Measurements from ENCODE around the gene RNMT.

Gene RNMT

GRCh38 chr18:13809043-13809430 is 82.6 kb downstream of the RNMT start:
- H3K4me3 ChIP-seq (replicated peaks in 1 of 2; ENCODE audit: low read depth in 2 of 2, low read length in 2 of 2) = no peak overlapping the region
- TF ChIP-seq CTCF (IDR thresholded peaks at IDR 0.05; ENCODE audit: low read depth, low read length) = no peak
- DNase-seq (ENCODE audit: low read depth in 2 of 2) = no peak

- TF ChIP-seq CTCF (IDR thresholded peaks at IDR 0.05; ENCODE audit: low read depth, low read length) = no peak
- H3K4me3 ChIP-seq (replicated peaks in 1 of 2; ENCODE audit: low read depth in 2 of 2, low read length in 2 of 2) = no peak overlapping the region
Measured at GRCh38 chr18:13809531-13810255, 83.2 kb downstream of the RNMT start.

GRCh38 chr18:13810950-13811485 is 84.5 kb downstream of the RNMT start:
- no peak for TF ChIP-seq CTCF (IDR thresholded peaks at IDR 0.05; ENCODE audit: low read depth, low read length)

More at GRCh38 chr18:13809531-13810255, 83.2 kb downstream of the RNMT start:
- DNase-seq (ENCODE audit: low read depth in 2 of 2) = no peak

GRCh38 chr18:13811993-13812392 is 85.5 kb downstream of the RNMT start:
- no peak for DNase-seq (ENCODE audit: low read depth in 2 of 2)
- TF ChIP-seq CTCF (IDR thresholded peaks at IDR 0.05; ENCODE audit: low read depth, low read length) = peak; percentile 35
- no peak overlapping the region for H3K4me3 ChIP-seq (replicated peaks in 1 of 2; ENCODE audit: low read depth in 2 of 2, low read length in 2 of 2)

More at GRCh38 chr18:13810950-13811485, 84.5 kb downstream of the RNMT start:
- no peak overlapping the region for H3K4me3 ChIP-seq (replicated peaks in 1 of 2; ENCODE audit: low read depth in 2 of 2, low read length in 2 of 2)
- no peak for DNase-seq (ENCODE audit: low read depth in 2 of 2)

GRCh38 chr18:13813271-13813849 is 86.9 kb downstream of the RNMT start:
- TF ChIP-seq CTCF (IDR thresholded peaks at IDR 0.05; ENCODE audit: low read depth, low read length) = peak; percentile 86
- peak; percentile 68 to 70 for DNase-seq (ENCODE audit: low read depth in 2 of 2)
- no peak overlapping the region for H3K4me3 ChIP-seq (replicated peaks in 1 of 2; ENCODE audit: low read depth in 2 of 2, low read length in 2 of 2)
